GM23338 (cell line): ENCODE results near the gene DCBLD2. TPM values are rescaled to one million over a fixed set of nuclear protein-coding genes. Genes with fewer than 3 reads are reported as not detected.

ENCODE experiments used
- ATAC-seq: fragments of 200-7000 bp; cut with Tn5 transposase; 3 replicates; pipeline ENCODE4 v1.9.1; 2020
- DNase-seq: peaks from one replicate; pipeline ENCODE4 v3.0.0-alpha.2; 2015; ENCODE audit warnings: low spot score
- H2AFZ ChIP-seq: fragments of 200-600 bp; sonication (generic); 2 replicates; pipeline ENCODE4 v1.8.0; 2016; ENCODE audit warnings: antibody characterized with exemption, mild to moderate bottlenecking, moderate library complexity
- H3F3A ChIP-seq: fragments of 200-600 bp; sonication (generic); replicated peaks from 2 replicates; pipeline ENCODE4 v1.8.0; 2017; ENCODE audit warnings: antibody characterized with exemption, mixed run types, low read depth
- H3K27ac ChIP-seq: fragments of 200-600 bp; sonication (generic); 2 replicates; pipeline ENCODE4 v1.6.1; 2016; ENCODE audit warnings: low read depth
- H3K27me3 ChIP-seq: fragments of 200-600 bp; sonication (generic); 2 replicates; pipeline ENCODE4 v1.8.0; 2016; ENCODE audit warnings: mild to moderate bottlenecking, mixed run types, moderate library complexity; ENCODE audit not compliant: insufficient read depth
- H3K36me3 ChIP-seq: fragments of 200-600 bp; sonication (generic); 2 replicates; pipeline ENCODE4 v1.8.0; 2016; ENCODE audit warnings: mild to moderate bottlenecking; ENCODE audit not compliant: insufficient read depth
- H3K4me1 ChIP-seq: fragments of 200-600 bp; sonication (generic); 2 replicates; pipeline ENCODE4 v1.8.0; 2016; ENCODE audit warnings: mild to moderate bottlenecking, moderate library complexity; ENCODE audit not compliant: insufficient read depth
- H3K4me2 ChIP-seq: fragments of 200-600 bp; sonication (generic); 2 replicates; pipeline ENCODE4 v1.7.1; 2017; ENCODE audit warnings: mixed run types
- H3K4me3 ChIP-seq: fragments of 200-600 bp; sonication (generic); 2 replicates; pipeline ENCODE4 v1.6.1; 2016; ENCODE audit warnings: mixed run types
- H3K79me2 ChIP-seq: fragments of 200-600 bp; sonication (generic); replicated peaks from 2 replicates; pipeline ENCODE4 v1.8.0; 2017; ENCODE audit warnings: mild to moderate bottlenecking; ENCODE audit not compliant: insufficient read depth
- H3K9me2 ChIP-seq: fragments of 200-600 bp; sonication (generic); 2 replicates; pipeline ENCODE4 v1.8.0; 2017; ENCODE audit not compliant: insufficient read depth
- H4K20me1 ChIP-seq: fragments of 200-600 bp; sonication (generic); replicated peaks from 2 replicates; pipeline ENCODE4 v1.8.0; 2017; ENCODE audit warnings: mild to moderate bottlenecking; ENCODE audit not compliant: insufficient read depth
- H3K27ac Mint-ChIP-seq: 2 replicates; pipeline ENCODE4 v1.8.0; 2020; ENCODE audit warnings: inconsistent platforms, mild to moderate bottlenecking, moderate library complexity, mixed read lengths
- H3K27me3 Mint-ChIP-seq: 3 replicates; pipeline ENCODE4 v1.8.0; 2022; ENCODE audit warnings: low read depth, mild to moderate bottlenecking, moderate library complexity, mixed read lengths, inconsistent platforms; ENCODE audit not compliant: insufficient read depth, poor library complexity
- H3K36me3 Mint-ChIP-seq: 3 replicates; pipeline ENCODE4 v1.8.0; 2021; ENCODE audit warnings: low read depth, mild to moderate bottlenecking, inconsistent platforms, moderate library complexity, mixed read lengths
- H3K4me1 Mint-ChIP-seq: 3 replicates; pipeline ENCODE4 v1.8.0; 2020; ENCODE audit warnings: mild to moderate bottlenecking, inconsistent platforms, mixed read lengths
- H3K4me3 Mint-ChIP-seq: 3 replicates; pipeline ENCODE4 v1.8.0; 2021; ENCODE audit warnings: moderate library complexity, mild to moderate bottlenecking, inconsistent platforms, mixed read lengths
- H3K9me3 Mint-ChIP-seq: 3 replicates; pipeline ENCODE4 v1.8.0; 2020; ENCODE audit warnings: moderate library complexity, mild to moderate bottlenecking, inconsistent platforms, mixed read lengths
- CREB1 ChIP-seq: fragments of 250-450 bp; sonication (Bioruptor Pico); IDR thresholded peaks from 2 replicates; pipeline ENCODE4 v1.5.0; 2020; ENCODE audit warnings: low read depth, mild to moderate bottlenecking, moderate library complexity
- CTCF ChIP-seq, 2 experiments: fragments of 200-600 bp in 1 of 2; sonication (generic) in 1 of 2; conservative IDR thresholded peaks; 2 replicates each; pipeline versions ENCODE4 v1.5.1 to v1.6.1; 2016 to 2017; ENCODE audit warnings: antibody characterized with exemption in 2 of 2, low read depth in 2 of 2, mild to moderate bottlenecking in 2 of 2, moderate library complexity in 1 of 2
- EZH2 ChIP-seq: fragments of 200-600 bp; sonication (generic); IDR thresholded peaks from one replicate; pipeline ENCODE4 v1.8.0; 2017; ENCODE audit warnings: antibody characterized with exemption, mild to moderate bottlenecking, low read depth; ENCODE audit not compliant: unreplicated experiment
- JUNB ChIP-seq: IDR thresholded peaks from one replicate; pipeline ENCODE4 v1.6.1; 2016; ENCODE audit warnings: antibody characterized with exemption; ENCODE audit not compliant: unreplicated experiment
- POLR2AphosphoS5 ChIP-seq: IDR thresholded peaks from 2 replicates; pipeline ENCODE4 v1.6.1; 2016; ENCODE audit warnings: antibody characterized with exemption, low read depth
- REST ChIP-seq: IDR thresholded peaks from one replicate; pipeline ENCODE4 v1.6.1; 2018; ENCODE audit warnings: antibody characterized with exemption; ENCODE audit not compliant: unreplicated experiment
- ZNF114 ChIP-seq: fragments of 250-450 bp; sonication (Bioruptor Pico); IDR thresholded peaks from 2 replicates; pipeline ENCODE4 v1.5.0; 2020; ENCODE audit warnings: mild to moderate bottlenecking, moderate library complexity
- ZNF331 ChIP-seq: fragments of 250-450 bp; sonication (Bioruptor Pico); IDR thresholded peaks from 2 replicates; pipeline ENCODE4 v1.5.0; 2020; ENCODE audit warnings: low read depth, mild to moderate bottlenecking, moderate library complexity
- ZNF462 ChIP-seq: fragments of 250-450 bp; sonication (Bioruptor Pico); IDR thresholded peaks from 2 replicates; pipeline ENCODE4 v1.5.0; 2020; ENCODE audit warnings: mild to moderate bottlenecking, moderate library complexity
- polyA plus RNA-seq: library from polyadenylated mRNA; unstranded; fragments of >200 nt; fragmentation: Nextera tagmentation; extraction: Ambion mirVana; gene quantifications from 2 replicates; pipeline ENCODE4 v1.2.1, GENCODE V29; 2016
- total RNA-seq: library from RNA; depleted of rRNA; stranded (reverse); fragments of >200 nt; shearing (Covaris generic); gene quantifications from 2 replicates; pipeline ENCODE4 v1.2.3, GENCODE V29; 2014

The DCBLD2 gene
- total and polyA plus RNA-seq, 2 experiments from 2014 or later = 25.9 to 69.7 TPM

- Mint-ChIP-seq H3K4me1 (no peaks in the 10 kb centered on the region), H3K27me3 (no peaks in the 10 kb centered on the region), H3K4me3 (no peak overlapping the region), H3K27ac (no peak overlapping the region), H3K9me3 (peaks cover 3% of the 10 kb centered on the region; the same call in 1 of the 3 replicates), H3K36me3 (no peaks in the 10 kb centered on the region)
- H4K20me1 ChIP-seq = no peaks in the 10 kb centered on the region
- no peaks in the 10 kb centered on the region for H3K36me3 ChIP-seq
- TF ChIP-seq JUNB (no peak), ZNF462 (CRISPR knock-in tag) (no peak), REST (no peak), CTCF (conservative IDR thresholded peaks at IDR 0.05; ENCODE audit: low read depth in 2 of 2) (no peak), CREB1 (CRISPR knock-in tag) (no peak), POLR2AphosphoS5 (no peak), EZH2 (no peak), ZNF114 (CRISPR knock-in tag) (no peak), ZNF331 (CRISPR knock-in tag) (no peak)
- no peaks in the 10 kb centered on the region for H3K4me1 ChIP-seq
- no peaks in the 10 kb centered on the region for H3F3A ChIP-seq
- H3K4me3 ChIP-seq = no peak overlapping the region
- H3K4me2 ChIP-seq = no peak overlapping the region
- no peaks in the 10 kb centered on the region for H3K79me2 ChIP-seq
- H3K27me3 ChIP-seq = no peaks in the 10 kb centered on the region
- no peak for DNase-seq
- H3K27ac ChIP-seq = no peak overlapping the region
- no peak for ATAC-seq
- H2AFZ ChIP-seq = no peak overlapping the region
- no peaks in the 10 kb centered on the region for H3K9me2 ChIP-seq
These were observed 43.6 kb upstream of the DCBLD2 start for GRCh38 chr3:98945101-98945524.
